Stimulated activated CD4-positive, alpha-beta T cell treated with anti-CD3 and anti-CD28 coated beads, TNF-alpha, amount 100 ng/mL, for 48 hours (primary cell): Measurements from ENCODE around the gene C4orf46.
"Not testable (repeated sequence)": the region's sequence is repeated elsewhere in the genome, so short reads cannot be mapped to it uniquely, and the experiment has no call there.

Experiments
- DNase-seq, 3 donors: peaks; one replicate each; pipeline ENCODE4 v3.0.0-alpha.2; 2020; ENCODE audit warnings: low read depth in 3 of 3

Gene C4orf46

DNA sequence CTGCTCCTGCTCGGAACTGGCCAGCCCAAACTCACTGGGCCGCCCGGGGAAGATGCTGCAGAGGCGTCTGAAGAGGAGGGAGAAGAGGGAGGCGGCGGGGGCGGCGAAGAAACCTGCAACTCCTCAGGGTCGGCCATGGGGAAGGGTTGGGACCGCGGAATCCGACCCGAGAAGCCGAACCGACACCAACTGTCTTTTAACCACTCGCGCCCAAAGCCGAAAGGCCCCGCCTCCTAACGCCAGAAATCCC, at the start of gene C4orf46:
Gene C4orf46, minus strand, starts transcription at position 223 of the 250 bp plus-strand sequence. Its CDS starts 86 bp downstream, at position 137.
- no peak for DNase-seq

DNA sequence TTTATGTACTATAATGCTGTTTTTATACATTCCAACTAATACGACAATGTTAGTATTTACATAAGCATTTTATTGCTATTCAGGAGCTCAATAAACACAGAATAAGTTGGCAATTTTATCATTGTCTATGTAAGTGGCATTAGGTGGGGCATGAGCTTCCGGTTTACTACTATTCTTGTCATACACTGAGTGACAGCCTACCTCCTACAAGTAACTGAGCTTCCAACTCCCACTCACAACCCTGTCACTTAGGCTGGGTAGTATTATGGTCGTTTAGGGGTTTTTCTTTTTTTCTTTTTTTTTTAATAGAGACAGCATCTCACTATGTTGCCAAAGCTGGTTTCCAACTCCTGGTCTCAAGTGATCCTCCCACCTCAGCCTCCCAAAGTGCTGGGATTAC, 44.1 kb upstream of the C4orf46 start:
- no peak for DNase-seq

DNA sequence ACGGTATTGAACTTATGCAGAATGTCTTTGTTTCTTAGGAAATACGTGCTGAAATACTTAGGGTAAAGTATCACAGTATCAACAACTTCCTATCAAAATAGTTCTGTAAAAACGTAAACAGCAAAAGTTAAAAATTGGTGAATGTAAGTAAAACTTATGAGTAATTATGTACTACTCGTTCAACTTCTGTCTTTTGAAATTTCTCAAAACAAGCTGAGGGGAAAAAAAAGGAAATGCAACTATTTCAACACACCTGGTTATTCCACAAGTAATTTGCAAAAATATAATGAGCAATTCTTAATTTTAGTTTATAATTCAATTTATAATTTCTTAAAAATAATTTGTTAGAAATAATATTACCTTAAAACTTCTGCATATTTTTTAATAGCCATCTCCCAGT, 43.2 kb upstream of the C4orf46 start:
- no peak for DNase-seq

DNA sequence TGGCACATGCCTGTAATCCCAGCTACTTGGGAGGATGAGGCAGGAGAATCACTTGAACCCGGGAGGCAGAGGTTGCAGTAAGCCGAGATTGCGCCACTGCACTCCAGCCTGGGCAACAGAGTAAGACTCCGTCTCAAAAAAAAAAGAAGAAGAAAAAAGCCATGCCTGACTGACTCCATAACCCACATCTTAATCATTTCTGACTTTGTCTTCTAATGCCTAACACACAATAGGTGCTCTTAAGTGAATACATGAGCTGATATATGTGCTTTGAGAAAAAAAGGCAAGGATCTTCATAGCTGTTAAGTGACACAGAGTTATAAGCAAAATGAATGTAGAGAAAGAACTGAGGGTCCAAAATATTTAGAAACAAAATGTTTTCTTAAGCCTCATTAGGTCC, 40.9 kb upstream of the C4orf46 start:
- DNase-seq = not testable (repeated sequence)

DNA sequence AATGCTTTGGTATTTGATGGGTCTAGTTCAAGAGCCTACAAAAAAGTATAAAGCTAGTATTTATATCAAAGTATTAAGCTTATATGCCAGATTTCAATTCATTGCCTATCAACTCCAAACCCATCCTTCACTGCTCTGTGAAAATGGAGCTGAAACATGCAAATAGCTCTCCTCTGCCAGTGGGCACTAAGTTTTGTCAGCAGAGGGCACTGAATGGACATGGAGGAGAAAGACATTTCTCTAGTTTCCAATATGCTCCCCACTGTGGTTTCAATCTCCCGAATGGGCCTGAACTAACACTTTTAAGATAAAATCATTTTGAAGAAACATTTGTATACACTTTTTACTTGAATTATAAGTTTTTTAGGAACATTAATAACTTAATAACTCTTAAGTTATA, 39.1 kb upstream of the C4orf46 start:
- no peak for DNase-seq

DNA sequence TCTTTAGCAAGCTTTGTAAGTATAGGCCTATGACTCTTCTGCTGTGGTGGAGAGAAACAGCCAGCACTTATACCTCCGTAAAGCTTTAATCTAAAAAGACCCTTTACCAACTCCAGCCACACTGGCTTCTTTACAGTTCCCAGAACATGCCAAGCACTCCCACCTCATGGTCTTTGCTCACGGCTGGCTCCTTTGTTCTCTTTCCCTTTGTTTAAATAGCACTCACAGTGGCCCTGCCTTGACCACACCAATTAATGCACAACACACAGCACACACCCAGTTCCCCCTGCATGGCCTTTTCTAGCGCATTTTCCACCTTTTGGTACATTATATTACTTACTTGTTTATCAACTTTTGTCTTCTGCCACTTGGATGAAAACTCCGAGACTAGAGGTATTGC, 32.6 kb upstream of the C4orf46 start:
- no peak for DNase-seq

DNA sequence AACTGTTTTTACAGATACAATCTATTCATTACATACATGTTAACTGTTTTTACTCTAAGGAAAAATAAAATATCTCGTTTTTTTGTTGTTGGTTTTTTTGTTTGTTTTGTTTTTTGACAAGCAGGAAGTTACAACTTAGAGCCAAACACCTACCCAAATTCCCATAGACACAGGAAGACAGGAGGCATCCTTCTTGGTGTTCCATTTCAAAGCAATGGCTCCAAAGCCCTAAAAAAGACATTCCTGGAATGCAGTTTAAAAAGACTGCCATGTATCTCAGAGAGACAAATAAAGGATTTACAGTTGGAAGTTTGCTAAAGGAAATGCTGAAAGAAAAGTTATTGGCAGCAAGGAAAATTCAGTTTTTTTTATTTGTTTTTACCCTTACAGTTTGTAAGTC, 17.1 kb upstream of the C4orf46 start:
- DNase-seq = no peak

DNA sequence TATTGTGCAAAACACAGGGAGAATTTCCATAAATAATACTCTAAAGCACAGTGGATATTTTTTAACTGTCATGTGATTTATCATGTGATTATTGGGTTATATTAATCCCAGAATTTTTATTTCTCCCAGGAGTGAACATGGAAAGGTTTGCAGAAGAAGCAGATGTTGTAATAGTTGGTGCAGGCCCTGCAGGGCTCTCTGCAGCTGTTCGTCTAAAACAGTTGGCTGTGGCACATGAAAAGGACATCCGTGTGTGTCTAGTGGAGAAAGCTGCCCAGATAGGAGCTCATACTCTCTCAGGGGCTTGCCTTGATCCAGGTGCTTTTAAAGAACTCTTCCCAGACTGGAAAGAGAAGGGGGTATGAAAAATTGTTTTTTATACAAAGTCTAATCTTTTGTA, 10.4 kb upstream of the C4orf46 start:
- DNase-seq = no peak

DNA sequence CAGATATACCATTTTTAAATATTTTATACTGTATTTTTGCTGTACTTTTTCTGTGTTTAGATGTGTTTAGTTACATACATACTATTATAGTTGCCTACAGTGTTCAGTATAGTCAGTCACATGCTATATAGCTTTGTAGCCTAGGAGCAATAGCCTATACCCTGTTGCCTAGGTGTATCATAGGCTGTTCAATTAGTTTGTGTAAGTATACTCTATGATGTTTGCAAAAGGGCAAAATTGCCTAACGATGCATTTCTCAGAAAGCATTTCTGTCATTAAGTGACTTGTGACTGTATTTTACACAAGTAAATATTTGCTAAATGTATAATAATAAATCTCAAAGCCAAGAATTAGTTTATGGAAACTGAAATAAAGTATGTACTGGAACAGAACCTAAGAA, 9.9 kb upstream of the C4orf46 start:
- no peak for DNase-seq

DNA sequence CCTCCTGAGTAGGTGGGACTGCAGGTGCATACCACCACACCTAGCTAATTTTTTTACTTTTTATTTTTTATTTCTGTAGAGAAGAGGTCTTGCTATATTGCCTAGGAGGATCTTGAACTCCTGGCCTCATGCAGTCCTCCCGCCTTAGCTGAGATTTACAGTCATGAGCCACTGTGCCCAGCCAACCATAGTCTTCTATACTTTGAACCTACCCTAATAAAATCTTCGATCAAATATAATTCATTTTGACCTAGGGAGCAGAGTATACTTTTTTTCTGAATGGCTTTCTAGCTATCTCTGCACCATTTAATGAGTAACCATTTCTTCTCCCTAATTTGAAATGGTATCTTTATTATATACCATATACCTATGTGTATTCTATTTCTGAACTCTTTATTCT, 7.1 kb upstream of the C4orf46 start:
- no peak for DNase-seq

DNA sequence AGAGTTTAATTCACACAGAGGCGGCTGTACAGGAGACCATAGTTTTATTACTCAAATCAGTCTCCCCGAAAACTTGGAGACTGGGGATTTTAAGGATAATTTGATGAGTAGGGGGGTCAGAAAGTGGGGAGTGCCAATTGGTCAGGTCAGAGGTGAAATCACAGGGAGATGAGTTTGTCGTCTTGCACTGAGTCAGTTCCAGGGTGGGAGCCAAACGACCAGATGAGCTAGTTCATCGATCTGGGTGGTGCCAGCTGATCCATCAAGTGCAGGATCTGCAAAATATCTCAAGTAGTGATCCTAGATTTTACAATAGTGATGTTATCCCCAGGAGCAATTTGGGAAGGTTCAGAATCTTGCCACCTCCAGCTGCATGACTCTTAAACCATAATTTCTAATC, 4.4 kb upstream of the C4orf46 start:
- DNase-seq = no peak

DNA sequence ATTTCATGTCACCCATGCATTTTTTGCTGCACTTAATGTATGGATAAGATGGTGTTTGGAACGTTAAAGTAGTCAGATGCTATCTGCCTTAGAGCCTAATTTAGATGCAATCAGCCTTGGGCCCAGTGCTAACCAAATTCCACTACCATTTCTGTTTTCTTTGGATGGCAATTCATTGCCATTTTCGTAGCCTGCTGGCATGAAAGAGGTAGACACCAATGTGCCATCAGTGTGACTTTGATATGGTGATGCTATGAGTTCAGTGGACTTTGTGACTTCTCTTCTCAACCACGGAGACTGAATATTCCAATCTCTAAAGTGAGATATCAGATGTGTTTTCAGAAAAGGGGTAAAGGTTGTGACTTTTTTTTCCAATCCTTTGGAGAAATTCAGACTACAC, 1.9 kb upstream of the C4orf46 start:
- no peak for DNase-seq

DNA sequence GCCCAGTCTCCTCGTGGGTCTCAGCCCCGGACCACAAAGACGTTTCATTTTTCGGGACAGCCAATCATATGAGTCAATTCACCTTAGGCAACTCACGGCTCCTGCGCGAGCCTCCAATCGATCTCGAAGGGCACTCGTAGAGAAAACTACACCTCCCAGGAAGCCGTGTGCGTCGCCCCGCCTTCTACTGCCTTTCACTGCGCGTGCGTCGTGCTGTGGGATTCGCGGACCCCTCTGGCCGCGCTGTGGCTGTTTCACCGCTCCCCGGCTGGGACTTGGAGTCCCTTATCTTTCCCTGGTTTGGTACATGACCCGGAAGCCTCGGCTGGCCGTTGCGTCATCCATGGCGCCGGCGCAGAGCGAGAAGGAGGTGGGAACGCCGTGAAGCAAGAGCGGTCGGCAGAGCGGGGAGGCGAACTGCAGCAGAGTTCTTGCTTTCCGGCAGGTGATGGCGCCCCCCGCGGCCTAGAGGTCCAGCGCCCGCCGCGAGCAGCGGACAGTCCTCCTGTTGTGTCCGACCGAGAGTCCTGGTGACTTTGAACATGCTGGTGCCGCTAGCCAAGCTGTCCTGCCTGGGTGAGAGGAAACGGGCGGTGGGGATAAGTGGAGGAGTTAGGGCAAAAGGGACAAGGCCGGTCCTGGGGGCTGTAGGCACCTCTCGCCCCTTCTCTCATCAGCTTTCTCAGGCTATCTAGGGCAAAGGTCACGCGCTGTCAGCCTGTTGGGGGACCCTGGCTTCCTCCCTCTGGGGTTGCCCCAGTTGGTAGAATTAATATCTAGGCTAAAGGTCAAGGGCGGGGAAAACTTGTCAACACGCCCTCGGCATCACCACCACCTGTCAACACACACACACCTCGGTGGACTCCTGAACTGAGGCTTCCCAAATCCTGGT, 474 bp upstream of the C4orf46 start, which contains the start of gene ETFDH:
Gene ETFDH, plus strand, starts transcription at position 382 of the 892 bp plus-strand sequence. Its CDS starts 161 bp downstream, at position 543.
- DNase-seq = peak; percentile 90 to 98 (median 94)

DNA sequence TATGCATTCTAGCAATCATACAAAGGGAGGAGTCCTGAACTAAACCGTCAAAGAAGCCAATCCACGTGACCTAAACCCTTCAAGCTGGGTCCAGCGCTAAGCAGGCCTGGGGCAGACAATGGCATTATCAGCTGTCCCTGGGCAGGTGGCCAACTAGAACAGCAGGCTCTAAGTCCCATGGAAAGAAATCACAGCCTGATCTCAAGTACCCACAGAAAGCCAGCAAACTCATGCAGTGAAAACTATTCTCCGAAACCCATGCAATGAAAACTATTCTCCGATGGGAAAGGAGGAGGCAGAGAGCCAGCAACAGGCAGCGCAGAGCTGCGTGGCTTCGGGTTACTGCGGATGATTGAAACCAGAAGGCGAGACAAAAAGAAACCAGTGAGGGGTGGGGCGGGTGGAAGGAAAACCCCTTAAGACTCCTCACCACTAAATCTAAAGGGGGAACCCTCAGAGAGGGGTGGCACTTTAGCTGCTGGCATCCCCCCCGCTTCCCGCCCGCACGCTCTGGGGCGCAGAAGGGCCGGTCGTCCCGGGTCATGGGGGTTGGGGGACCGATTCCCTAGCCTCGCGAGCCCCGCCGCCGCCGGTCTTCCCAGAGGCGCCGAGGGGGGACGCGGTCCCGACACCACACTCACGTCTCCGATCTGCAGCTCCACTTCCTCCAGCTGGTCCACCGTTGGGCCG, 567 bp downstream of the C4orf46 start:
- peak; percentile 26 to 44 (median 38) for DNase-seq

DNA sequence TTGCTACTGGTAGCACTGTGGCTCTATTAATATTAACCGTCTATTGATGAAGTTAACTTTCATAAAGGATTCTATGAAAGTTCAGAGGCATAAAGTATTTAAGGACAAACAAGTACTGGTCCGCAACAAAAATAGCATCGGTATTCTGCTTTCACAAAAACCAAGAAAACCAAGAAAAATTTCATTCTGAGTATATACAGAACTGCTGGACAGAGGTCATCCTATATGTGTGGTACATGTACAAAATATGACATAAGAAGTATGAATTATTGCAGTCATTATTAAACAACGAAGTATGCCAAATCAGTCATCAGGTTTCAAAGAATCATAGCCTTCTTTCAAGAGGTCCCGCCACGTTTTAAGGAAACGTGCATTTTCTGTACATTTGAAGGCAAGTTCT, 2.4 kb downstream of the C4orf46 start:
- no peak for DNase-seq

DNA sequence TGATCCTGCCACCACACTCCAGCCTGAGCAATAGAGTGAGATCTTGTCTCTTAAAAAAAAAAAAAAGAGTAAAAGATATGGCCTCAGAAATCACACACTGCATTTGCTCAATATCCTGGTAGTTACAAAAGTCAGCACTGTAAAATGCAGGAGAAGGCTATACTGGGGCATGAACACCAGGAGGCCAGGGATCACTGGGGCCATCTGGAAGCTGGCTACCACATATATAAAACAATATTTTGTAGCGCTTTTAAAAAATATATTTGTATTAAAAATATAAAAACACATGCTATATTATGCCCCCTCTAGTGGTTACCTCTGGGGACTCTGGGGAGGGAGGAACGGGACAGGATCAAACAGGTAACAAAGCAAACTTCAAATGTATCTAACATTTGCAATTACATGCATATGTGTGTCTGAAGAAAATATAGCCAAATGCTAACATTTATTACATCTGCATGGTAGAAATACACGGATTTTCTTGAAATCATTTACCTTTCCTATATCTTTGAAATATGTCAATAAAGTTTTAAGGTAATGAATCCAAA, 4.0 kb downstream of the C4orf46 start:
- no peak for DNase-seq

DNA sequence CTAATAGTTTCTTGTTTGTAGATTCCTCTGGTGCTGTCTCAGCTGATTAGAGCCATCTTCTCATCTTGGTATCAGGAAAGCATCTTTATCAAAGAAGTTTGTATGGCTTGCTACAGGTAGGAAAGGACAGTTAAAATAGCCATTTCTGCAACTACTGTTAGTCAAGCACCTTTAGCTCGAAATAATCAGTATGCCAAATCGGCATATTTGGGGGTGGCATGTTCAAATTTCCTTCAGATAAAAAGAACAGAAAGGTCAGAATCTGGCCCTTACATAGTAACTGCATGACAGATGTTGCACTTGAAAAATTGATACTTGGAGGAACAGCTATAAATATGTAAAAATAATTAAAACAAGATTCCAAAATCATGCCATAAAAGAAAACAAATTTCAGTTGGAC, 4.8 kb downstream of the C4orf46 start:
- DNase-seq = no peak

DNA sequence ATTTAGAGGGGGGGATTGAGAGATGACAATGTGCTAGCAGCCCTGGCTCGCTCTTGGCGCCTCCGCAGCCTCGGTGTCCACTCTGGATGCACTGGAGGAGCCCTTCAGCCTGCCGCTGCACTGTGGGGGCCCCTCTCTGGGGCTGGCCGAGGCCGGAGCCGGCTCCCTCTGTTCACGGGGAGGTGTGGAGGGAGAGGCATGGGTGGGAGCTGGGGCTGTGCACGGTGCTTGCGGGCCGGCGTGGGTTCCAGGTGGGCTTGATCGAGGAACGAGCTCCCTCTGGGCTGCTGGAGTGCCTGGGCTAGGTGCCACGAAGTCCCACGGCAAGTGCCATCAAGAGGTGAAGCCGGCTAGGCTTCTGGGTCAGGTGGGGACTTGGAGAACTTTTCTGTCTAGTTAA, 6.9 kb downstream of the C4orf46 start:
- no peak for DNase-seq

DNA sequence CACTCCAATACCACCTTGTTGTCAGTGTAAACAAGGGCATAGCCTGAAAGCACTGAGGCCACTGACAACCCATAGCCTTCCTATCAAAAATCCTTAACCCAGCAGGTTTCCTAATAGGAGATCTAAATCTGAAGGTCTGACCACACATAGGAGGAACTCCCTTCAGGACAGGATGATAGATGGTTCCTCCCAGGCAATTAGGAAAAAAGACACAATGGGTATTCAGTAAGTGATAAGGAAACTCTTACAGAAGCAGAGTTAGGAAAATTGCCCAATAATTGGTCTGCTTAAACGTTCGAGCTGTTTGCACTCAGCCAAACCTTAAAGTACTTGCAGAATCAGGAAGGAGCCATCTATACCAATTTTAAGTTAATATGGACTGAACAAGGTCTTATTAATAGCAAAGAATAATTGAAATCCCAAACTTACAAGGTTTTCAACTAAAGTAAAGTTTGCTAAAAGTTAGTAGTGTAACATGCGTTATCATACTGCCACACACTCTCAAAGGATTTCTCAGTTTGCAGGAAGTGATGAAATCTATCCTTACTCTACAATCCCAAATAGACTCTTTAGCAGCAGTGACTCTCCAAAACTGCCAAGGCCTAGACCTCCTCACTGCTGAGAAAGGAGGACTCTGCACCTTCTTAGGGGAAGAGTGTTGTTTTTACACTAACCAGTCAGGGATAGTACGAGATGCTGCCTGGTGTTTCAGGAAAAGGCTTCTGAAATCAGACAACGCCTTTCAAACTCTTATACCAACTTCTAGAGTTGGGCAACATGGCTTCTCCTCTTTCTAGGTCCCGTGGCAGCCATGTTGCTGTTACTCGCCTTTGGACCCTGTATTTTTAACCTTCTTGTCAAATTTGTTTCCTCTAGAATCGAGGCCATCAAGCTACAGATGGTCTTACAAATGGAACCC, 7.7 kb downstream of the C4orf46 start:
- not testable (repeated sequence) for DNase-seq

DNA sequence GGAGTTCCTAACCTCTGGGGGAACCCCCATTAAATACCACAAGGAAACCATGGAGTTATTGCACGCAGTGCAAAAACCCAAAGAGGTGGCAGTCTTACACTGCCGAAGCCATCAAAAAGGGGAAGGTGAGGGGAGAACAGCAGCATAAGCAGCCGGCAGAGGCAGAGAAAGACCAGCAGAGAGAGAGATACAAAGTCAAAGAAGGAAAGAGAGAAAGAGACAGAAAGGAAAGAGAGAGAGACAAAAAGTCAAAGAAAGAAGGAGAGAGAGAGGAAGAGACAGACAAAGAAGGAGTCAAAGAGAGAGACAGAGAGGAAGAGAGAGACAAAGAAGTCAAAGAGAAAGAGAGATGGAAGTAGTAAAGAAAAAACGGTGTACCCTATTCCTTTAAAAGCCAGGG, 8.4 kb downstream of the C4orf46 start:
- DNase-seq = not testable (repeated sequence)

DNA sequence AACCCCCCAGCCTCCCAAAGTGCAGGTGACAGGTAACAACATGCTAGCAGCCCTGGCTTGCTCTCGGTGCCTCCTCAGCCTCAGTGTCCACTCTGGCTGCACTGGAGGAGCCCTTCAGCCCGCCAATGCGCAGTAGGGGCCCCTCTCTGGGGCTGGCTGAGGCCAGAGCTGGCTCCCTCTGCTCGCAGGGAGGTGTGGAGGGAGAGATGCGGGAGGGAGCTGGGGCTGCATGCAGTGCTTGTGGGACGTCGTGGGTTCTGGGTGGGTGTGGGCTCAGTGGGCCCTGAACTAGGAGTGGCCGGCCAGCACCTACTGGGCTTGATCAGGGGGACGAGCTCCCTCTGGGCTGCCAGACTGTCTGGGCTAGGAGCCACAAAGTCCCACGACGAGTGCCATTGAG, 14.4 kb downstream of the C4orf46 start:
- no peak for DNase-seq

DNA sequence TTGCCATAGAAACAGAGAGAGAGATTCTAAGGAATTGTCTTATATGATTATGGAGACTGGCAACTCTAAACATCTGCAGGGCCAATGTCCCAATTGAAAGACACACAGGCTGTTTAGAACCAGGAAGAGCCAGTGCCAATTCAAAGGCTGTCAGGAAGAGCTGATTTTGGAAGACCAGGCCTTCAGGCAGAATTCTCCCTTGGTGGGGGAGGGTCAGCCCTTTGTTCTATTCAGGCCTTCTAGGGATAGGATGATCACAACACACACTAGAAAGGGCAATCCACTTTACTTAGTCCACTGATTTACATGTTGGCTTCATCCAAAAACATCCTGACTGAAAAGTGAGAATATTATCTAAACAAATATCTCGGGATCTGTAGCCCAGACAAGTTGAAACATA, 15.2 kb downstream of the C4orf46 start:
- no peak for DNase-seq
